HEK293 (cell line): ENCODE results near the gene ARIH1.
A peak's percentile ranks its signal among the peaks of the same experiment; 100 is the strongest.

Source experiments
- CTCF ChIA-PET: fragments of 350-600 bp; formaldehyde crosslinking; extraction: SDS; loops from one replicate; lab custom pipeline; 2021; ENCODE audit warnings: antibody characterized with exemption; lab: Yijun Ruan, JAX
- POLR2A ChIA-PET: fragments of 300-600 bp; formaldehyde crosslinking; extraction: SDS; loops from one replicate; lab custom pipeline; 2020; ENCODE audit warnings: antibody characterized with exemption, inconsistent platforms; lab: Yijun Ruan, JAX
- H3K27ac ChIP-seq: fragments of 200-500 bp; sonication (Bioruptor generic); 2 replicates; pipeline ENCODE4 v1.5.1; 2014; ENCODE audit warnings: low read depth, low read length, control low read depth, inconsistent platforms; ENCODE audit errors: extremely low read depth
- H3K36me3 ChIP-seq, 2 experiments: fragments of 200-500 bp in 1 of 2; sonication (Bioruptor generic) in 1 of 2; 1 replicate in 1 of 2; 2 replicates in 1 of 2; pipeline ENCODE4 v1.5.1; 2014 to 2017; ENCODE audit warnings: inconsistent platforms in 2 of 2, low read length in 2 of 2; ENCODE audit not compliant: control insufficient read depth in 2 of 2, insufficient read depth in 1 of 2
- H3K4me1 ChIP-seq: fragments of 200-500 bp; sonication (Bioruptor generic); 2 replicates; pipeline ENCODE4 v1.5.1; 2014; ENCODE audit warnings: mild to moderate bottlenecking, low read length, inconsistent platforms; ENCODE audit not compliant: control insufficient read depth, insufficient read depth
- H3K4me3 ChIP-seq: 2 replicates; pipeline ENCODE4 v1.5.1; 2011; ENCODE audit warnings: low read depth, mild to moderate bottlenecking, control low read depth, low read length, moderate library complexity
- H3K9me3 ChIP-seq: fragments of 200-500 bp; sonication (Bioruptor generic); 2 replicates; pipeline ENCODE4 v1.5.1; 2014; ENCODE audit warnings: low read depth, low read length, inconsistent platforms; ENCODE audit not compliant: control insufficient read depth, insufficient read depth
- OSR2 ChIP-seq: fragments of 450-650 bp; formaldehyde crosslinking; IDR thresholded peaks from 2 replicates; pipeline ENCODE4 v1.5.1; 2016; ENCODE audit warnings: missing biosample characterization, missing genetic modification characterization
- SP3 ChIP-seq: fragments of 450-650 bp; formaldehyde crosslinking; IDR thresholded peaks from 2 replicates; pipeline ENCODE4 v1.5.1; 2016; ENCODE audit warnings: missing biosample characterization, missing genetic modification characterization
- SP7 ChIP-seq: fragments of 450-650 bp; formaldehyde crosslinking; IDR thresholded peaks from 2 replicates; pipeline ENCODE4 v1.5.1; 2016; ENCODE audit warnings: missing biosample characterization, missing genetic modification characterization
- YY2 ChIP-seq: fragments of 450-650 bp; formaldehyde crosslinking; IDR thresholded peaks from 2 replicates; pipeline ENCODE4 v1.5.1; 2016; ENCODE audit warnings: missing biosample characterization, missing genetic modification characterization
- ZBTB48 ChIP-seq: fragments of 450-650 bp; formaldehyde crosslinking; IDR thresholded peaks from 2 replicates; pipeline ENCODE4 v1.5.1; 2016; ENCODE audit warnings: missing biosample characterization, missing genetic modification characterization
- ZNF121 ChIP-seq: fragments of 450-650 bp; formaldehyde crosslinking; IDR thresholded peaks from 2 replicates; pipeline ENCODE4 v1.5.1; 2016; ENCODE audit warnings: missing biosample characterization, missing genetic modification characterization
- ZNF202 ChIP-seq: fragments of 450-650 bp; formaldehyde crosslinking; IDR thresholded peaks from 2 replicates; pipeline ENCODE4 v1.5.1; 2016; ENCODE audit warnings: missing biosample characterization, missing genetic modification characterization, borderline replicate concordance
- ZNF223 ChIP-seq: fragments of 450-650 bp; formaldehyde crosslinking; IDR thresholded peaks from 2 replicates; pipeline ENCODE4 v1.5.1; 2016; ENCODE audit warnings: missing biosample characterization, missing genetic modification characterization
- ZNF423 ChIP-seq: fragments of 450-650 bp; formaldehyde crosslinking; IDR thresholded peaks from 2 replicates; pipeline ENCODE4 v1.5.1; 2016; ENCODE audit warnings: missing biosample characterization, missing genetic modification characterization
- ZNF585B ChIP-seq: fragments of 450-650 bp; formaldehyde crosslinking; IDR thresholded peaks from 2 replicates; pipeline ENCODE4 v1.5.1; 2016; ENCODE audit warnings: missing biosample characterization, missing genetic modification characterization
- TF ChIP-seq, protein P1 (sequence below): fragments of 450-650 bp; formaldehyde crosslinking; IDR thresholded peaks from 2 replicates; pipeline ENCODE4 v1.5.1; 2016; ENCODE audit warnings: missing biosample characterization, missing genetic modification characterization
- TF ChIP-seq, protein P2 (sequence below): fragments of 450-650 bp; formaldehyde crosslinking; IDR thresholded peaks from 2 replicates; pipeline ENCODE4 v1.5.1; 2017; ENCODE audit warnings: missing biosample characterization, missing genetic modification characterization
- TF ChIP-seq, protein P3 (sequence below): fragments of 450-650 bp; formaldehyde crosslinking; IDR thresholded peaks from 2 replicates; pipeline ENCODE4 v1.5.1; 2016; ENCODE audit warnings: missing biosample characterization, missing genetic modification characterization, borderline replicate concordance

ARIH1 gene

DNA sequence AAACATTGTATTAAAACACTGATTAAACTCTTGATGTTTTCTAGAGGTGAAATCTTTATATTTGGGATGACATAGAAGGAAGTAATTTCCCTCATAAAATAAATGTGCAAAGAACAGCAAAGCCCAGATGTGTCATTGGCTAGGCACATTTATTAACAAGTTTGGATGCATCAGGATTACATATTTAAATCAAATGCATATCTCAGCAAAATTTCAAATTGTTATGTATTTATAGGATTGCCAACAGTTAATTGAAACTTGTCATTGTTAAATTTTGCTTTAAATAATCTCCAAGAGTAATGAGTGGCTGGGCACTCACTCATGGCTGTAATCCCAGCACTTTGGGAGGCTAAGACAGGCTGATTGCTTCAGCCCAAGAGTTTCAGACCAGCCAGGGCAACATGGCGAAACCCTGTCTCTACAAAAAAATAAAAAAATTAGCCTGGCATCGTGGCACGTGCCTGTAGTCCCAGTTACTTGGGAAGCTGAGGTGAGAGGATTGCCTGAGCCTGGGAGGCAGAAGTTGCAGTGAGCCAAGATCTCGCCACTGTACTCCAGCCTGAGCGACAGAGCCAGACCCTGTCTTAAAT is 28.2 kb downstream of the ARIH1 start (continued):
- TF ChIP-seq, protein P1, sequence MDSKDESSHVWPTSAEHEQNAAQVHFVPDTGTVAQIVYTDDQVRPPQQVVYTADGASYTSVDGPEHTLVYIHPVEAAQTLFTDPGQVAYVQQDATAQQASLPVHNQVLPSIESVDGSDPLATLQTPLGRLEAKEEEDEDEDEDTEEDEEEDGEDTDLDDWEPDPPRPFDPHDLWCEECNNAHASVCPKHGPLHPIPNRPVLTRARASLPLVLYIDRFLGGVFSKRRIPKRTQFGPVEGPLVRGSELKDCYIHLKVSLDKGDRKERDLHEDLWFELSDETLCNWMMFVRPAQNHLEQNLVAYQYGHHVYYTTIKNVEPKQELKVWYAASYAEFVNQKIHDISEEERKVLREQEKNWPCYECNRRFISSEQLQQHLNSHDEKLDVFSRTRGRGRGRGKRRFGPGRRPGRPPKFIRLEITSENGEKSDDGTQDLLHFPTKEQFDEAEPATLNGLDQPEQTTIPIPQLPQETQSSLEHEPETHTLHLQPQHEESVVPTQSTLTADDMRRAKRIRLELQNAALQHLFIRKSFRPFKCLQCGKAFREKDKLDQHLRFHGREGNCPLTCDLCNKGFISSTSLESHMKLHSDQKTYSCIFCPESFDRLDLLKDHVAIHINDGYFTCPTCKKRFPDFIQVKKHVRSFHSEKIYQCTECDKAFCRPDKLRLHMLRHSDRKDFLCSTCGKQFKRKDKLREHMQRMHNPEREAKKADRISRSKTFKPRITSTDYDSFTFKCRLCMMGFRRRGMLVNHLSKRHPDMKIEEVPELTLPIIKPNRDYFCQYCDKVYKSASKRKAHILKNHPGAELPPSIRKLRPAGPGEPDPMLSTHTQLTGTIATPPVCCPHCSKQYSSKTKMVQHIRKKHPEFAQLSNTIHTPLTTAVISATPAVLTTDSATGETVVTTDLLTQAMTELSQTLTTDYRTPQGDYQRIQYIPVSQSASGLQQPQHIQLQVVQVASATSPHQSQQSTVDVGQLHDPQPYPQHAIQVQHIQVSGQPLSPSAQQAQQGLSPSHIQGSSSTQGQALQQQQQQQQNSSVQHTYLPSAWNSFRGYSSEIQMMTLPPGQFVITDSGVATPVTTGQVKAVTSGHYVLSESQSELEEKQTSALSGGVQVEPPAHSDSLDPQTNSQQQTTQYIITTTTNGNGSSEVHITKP (tag by site-specific recombination) = no peak

DNA sequence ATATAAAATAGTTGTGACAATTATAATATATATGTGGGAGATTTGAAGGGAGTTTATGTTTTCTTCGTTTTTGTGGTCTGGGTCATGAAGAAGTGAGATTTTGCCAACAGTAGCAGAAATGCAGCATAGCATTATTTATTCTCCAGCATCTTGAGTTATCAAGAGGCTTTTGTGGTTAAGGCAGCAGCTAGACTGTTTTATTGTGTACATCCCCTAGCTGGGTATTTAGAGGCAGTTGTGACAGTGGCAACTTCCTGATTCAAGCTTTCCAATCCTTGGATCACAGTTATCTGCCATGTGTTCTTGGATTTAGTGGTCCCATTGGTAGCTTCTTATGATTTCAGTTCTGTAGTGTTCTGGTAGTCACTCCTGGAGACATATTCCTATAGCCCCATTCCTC is 29.0 kb downstream of the ARIH1 start:
- POLR2A ChIA-PET = no interaction called here
- peaks cover 8 to 12% of the 10 kb centered on the region in 2 experiments for H3K36me3 ChIP-seq
- H3K9me3 ChIP-seq = no peaks in the 10 kb centered on the region
- H3K4me1 ChIP-seq = peaks cover 10% of the 10 kb centered on the region
- no peak overlapping the region for H3K4me3 ChIP-seq
- no peak overlapping the region for H3K27ac ChIP-seq
- TF ChIP-seq SP3 (no peak), OSR2 (tag by site-specific recombination) (peak; percentile 15; the same call in 1 of the 2 replicates)
- TF ChIP-seq, all 188 proteins: peak for 1
- CTCF ChIA-PET = interaction anchor here (0.7 kb wide), 1 partner anchor 12 kb away, joined by 4 read pairs; no protein-coding TSS in a partner anchor

DNA sequence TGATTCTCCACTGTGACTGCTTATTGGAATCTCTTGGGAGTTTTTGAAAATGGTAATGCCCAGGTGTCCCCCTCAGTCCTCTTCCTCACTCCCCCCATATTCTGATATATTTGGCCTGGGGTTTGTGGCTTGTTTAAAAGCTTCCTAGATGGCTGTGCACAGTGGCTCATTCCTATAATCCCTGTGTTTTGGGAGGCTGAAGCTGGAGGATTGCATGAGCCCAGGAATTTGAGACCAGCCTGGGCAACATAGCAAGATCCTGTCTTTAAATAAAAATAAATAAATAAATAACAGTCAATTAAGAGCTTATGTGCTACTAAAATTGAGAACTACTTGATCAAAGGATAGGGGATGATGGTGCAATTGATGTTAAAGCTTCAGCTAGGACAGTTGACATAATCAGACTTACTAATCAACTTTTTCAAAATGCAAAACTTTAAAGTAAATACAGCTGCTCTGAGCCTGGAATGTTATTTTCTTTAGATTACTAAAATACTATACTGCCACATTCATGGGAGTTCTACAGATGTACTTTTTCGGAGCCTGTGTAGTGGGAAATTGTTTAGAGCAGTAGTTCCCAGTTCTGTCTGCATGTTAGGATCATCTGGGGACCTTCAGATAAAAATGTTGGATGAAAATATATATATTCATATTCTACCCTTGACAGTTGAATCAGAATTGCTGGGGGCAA is 33.4 kb downstream of the ARIH1 start:
- no peak overlapping the region for H3K27ac ChIP-seq
- CTCF ChIA-PET = no interaction called here
- POLR2A ChIA-PET = no interaction called here
- H3K4me1 ChIP-seq = peaks cover 6% of the 10 kb centered on the region
- no peak overlapping the region for H3K4me3 ChIP-seq
- TF ChIP-seq ZNF223 (tag by site-specific recombination) (no peak), ZBTB48 (no peak), YY2 (tag by site-specific recombination) (no peak), ZNF202 (tag by site-specific recombination) (no peak), ZNF585B (tag by site-specific recombination) (no peak), ZNF423 (tag by site-specific recombination) (no peak), SP7 (tag by site-specific recombination) (no peak), ZNF121 (tag by site-specific recombination) (peak; percentile 78)
- TF ChIP-seq, protein P2, sequence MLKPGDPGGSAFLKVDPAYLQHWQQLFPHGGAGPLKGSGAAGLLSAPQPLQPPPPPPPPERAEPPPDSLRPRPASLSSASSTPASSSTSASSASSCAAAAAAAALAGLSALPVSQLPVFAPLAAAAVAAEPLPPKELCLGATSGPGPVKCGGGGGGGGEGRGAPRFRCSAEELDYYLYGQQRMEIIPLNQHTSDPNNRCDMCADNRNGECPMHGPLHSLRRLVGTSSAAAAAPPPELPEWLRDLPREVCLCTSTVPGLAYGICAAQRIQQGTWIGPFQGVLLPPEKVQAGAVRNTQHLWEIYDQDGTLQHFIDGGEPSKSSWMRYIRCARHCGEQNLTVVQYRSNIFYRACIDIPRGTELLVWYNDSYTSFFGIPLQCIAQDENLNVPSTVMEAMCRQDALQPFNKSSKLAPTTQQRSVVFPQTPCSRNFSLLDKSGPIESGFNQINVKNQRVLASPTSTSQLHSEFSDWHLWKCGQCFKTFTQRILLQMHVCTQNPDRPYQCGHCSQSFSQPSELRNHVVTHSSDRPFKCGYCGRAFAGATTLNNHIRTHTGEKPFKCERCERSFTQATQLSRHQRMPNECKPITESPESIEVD (tag by site-specific recombination) = peak; percentile 14; the same call in 1 of the 2 replicates
- TF ChIP-seq, protein P3, sequence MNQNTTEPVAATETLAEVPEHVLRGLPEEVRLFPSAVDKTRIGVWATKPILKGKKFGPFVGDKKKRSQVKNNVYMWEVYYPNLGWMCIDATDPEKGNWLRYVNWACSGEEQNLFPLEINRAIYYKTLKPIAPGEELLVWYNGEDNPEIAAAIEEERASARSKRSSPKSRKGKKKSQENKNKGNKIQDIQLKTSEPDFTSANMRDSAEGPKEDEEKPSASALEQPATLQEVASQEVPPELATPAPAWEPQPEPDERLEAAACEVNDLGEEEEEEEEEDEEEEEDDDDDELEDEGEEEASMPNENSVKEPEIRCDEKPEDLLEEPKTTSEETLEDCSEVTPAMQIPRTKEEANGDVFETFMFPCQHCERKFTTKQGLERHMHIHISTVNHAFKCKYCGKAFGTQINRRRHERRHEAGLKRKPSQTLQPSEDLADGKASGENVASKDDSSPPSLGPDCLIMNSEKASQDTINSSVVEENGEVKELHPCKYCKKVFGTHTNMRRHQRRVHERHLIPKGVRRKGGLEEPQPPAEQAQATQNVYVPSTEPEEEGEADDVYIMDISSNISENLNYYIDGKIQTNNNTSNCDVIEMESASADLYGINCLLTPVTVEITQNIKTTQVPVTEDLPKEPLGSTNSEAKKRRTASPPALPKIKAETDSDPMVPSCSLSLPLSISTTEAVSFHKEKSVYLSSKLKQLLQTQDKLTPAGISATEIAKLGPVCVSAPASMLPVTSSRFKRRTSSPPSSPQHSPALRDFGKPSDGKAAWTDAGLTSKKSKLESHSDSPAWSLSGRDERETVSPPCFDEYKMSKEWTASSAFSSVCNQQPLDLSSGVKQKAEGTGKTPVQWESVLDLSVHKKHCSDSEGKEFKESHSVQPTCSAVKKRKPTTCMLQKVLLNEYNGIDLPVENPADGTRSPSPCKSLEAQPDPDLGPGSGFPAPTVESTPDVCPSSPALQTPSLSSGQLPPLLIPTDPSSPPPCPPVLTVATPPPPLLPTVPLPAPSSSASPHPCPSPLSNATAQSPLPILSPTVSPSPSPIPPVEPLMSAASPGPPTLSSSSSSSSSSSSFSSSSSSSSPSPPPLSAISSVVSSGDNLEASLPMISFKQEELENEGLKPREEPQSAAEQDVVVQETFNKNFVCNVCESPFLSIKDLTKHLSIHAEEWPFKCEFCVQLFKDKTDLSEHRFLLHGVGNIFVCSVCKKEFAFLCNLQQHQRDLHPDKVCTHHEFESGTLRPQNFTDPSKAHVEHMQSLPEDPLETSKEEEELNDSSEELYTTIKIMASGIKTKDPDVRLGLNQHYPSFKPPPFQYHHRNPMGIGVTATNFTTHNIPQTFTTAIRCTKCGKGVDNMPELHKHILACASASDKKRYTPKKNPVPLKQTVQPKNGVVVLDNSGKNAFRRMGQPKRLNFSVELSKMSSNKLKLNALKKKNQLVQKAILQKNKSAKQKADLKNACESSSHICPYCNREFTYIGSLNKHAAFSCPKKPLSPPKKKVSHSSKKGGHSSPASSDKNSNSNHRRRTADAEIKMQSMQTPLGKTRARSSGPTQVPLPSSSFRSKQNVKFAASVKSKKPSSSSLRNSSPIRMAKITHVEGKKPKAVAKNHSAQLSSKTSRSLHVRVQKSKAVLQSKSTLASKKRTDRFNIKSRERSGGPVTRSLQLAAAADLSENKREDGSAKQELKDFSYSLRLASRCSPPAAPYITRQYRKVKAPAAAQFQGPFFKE (tag by site-specific recombination) = no peak
- H3K9me3 ChIP-seq = no peaks in the 10 kb centered on the region
- H3K36me3 ChIP-seq = peaks cover 0 to under 1% of the 10 kb centered on the region in 2 experiments; a peak in 1 of 3 replicates
